Hippocampal formation (tissue), 2 donors: ENCODE data around the gene ATP1B4.

Source experiments
- DNase-seq, 2 donors: peaks; one replicate each; lab custom pipeline; 2025; lab: John Stamatoyannopoulos, UW

Gene ATP1B4

GRCh38 chrX:120377179-120377578 lies 15.3 kb downstream of the ATP1B4 start:
- DNase-seq, result no peak

GRCh38 chrX:120377715-120378114 lies 15.8 kb downstream of the ATP1B4 start:
- DNase-seq, result no peak

- no peak for DNase-seq
These were observed 16.7 kb downstream of the ATP1B4 start for GRCh38 chrX:120378570-120378969.

GRCh38 chrX:120379937-120380681 lies 18.2 kb downstream of the ATP1B4 start:
- DNase-seq, result no peak

- DNase-seq, result no peak
These were observed 18.8 kb downstream of the ATP1B4 start for GRCh38 chrX:120380699-120381098.

- no peak for DNase-seq
These were observed 39.4 kb downstream of the ATP1B4 start for GRCh38 chrX:120401301-120401700.

- no peak for DNase-seq
These were observed 40.5 kb downstream of the ATP1B4 start for GRCh38 chrX:120402369-120402768.

GRCh38 chrX:120406638-120407037 lies 44.7 kb downstream of the ATP1B4 start:
- DNase-seq, result no peak

GRCh38 chrX:120408168-120408567 lies 46.3 kb downstream of the ATP1B4 start:
- no peak for DNase-seq

GRCh38 chrX:120419463-120419862 lies 57.6 kb downstream of the ATP1B4 start:
- DNase-seq, result no peak

- DNase-seq, result no peak
These were observed 64.7 kb downstream of the ATP1B4 start for GRCh38 chrX:120426599-120426998.

- DNase-seq, result no peak
These were observed 66.4 kb downstream of the ATP1B4 start for GRCh38 chrX:120428309-120428708.

GRCh38 chrX:120429776-120430540 lies 68.1 kb downstream of the ATP1B4 start:
- DNase-seq, result no peak
